C4-2B (cell line): ENCODE data around the gene SLC22A4.
A peak's percentile ranks its signal among the peaks of the same experiment; 100 is the strongest.

Experiments used
- H3K27ac ChIP-seq: fragments of 450-650 bp; 2 replicates; pipeline ENCODE4 v1.5.1; 2017
- CTCF ChIP-seq: fragments of 450-650 bp; conservative IDR thresholded peaks from 2 replicates; pipeline ENCODE4 v1.5.1; 2017; ENCODE audit warnings: mild to moderate bottlenecking
- ZFX ChIP-seq: fragments of 450-650 bp; IDR thresholded peaks from 2 replicates; pipeline ENCODE4 v1.6.1; 2017

The SLC22A4 gene

DNA sequence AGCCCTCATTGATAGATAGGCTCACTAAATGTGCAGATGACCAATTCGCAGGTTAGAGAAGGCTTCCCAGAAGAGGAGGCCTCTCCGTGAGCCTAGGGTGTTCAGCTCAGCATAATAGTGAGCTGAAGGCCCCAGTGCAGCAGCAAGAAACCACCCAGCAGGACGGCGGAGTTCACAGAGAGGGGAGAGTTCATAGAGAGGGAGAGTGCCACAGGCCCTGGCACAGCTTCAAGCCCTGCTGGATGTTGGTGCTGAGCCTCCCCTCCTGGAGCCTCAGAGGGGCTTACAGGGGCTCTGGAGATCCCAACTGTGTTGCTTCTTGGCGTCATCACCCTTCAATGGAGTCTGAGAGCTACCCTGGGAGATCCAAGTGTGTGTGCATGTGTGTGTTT is 77.4 kb downstream of the SLC22A4 start:
- TF ChIP-seq ZFX, result no peak
- no peak for TF ChIP-seq CTCF
- H3K27ac ChIP-seq, result no peak overlapping the region

DNA sequence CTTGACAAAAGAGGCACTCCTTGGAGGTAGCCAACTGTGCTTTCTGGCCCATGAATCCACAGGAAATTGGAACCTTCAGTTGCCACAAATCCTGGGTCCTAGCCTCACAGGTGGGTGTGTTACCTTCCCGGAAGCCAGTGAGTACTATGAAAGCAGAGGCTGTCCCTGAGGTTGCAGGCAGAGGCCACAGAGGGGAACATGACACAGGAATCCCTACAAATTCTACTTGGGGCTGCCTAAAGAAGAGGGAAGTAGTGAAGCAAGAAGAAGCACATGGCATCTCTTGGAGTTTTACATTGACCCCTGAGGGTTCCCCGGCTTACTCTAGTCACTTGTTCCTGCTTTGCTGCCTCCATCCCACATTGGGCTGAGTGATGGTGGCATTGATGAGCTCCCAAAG is 77.9 kb downstream of the SLC22A4 start:
- H3K27ac ChIP-seq, result no peak overlapping the region
- no peak for TF ChIP-seq CTCF
- no peak for TF ChIP-seq ZFX

DNA sequence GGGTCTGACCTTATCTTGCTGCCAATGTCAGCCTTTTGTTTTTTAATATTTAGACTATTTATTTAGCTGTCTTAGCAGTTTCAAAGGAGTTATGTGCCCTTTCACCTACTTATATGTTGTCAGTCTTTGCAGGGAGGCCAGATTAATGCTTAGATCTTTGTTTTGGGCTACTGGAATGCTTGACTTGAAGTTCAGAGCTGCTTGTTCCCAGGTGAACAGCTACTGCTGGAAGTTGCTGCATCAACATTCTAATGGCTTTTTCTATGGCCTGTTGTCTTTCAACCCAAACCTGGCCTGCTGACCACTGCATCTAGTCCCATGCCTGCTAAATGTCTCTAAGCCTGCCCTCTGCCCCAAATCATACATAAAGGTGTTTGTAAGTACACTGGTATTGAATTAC is 78.3 kb downstream of the SLC22A4 start:
- TF ChIP-seq CTCF (no peak), ZFX (no peak)

DNA sequence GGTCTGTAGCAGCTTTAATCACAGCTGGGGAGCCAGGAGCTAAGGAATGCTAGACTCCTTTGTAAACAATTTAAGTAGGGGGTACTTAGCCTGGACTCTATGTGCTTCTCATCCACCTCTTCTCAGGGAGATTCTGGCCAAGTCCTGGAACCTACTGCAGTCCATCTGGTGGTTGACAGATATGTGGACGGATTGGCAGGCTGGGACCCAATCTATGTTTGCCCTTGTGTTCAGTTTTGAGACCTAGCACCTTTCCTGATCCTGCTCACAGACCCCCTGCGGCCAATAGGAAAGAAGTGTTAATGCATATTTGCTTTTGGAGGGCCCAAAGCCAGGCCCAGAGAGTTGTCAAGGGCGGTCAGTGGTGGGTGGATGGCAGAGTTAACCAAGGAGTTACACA is 81.8 kb downstream of the SLC22A4 start:
- no peak for TF ChIP-seq ZFX
- TF ChIP-seq CTCF, result no peak
- no peak overlapping the region for H3K27ac ChIP-seq

More for the DNA sequence above, 78.3 kb downstream of the SLC22A4 start:
- H3K27ac ChIP-seq, result no peak overlapping the region

GRCh38 chr5:132376694-132377641 is 82.8 kb downstream of the SLC22A4 start:
- TF ChIP-seq CTCF (no peak), ZFX (no peak)
- H3K27ac ChIP-seq, result no peak overlapping the region

GRCh38 chr5:132377738-132378137 is 83.5 kb downstream of the SLC22A4 start:
- H3K27ac ChIP-seq, result 0 out of 2 replicates have a peak overlapping the region, but pooled peaks have one; percentile 15
- TF ChIP-seq CTCF (no peak), ZFX (no peak)

DNA sequence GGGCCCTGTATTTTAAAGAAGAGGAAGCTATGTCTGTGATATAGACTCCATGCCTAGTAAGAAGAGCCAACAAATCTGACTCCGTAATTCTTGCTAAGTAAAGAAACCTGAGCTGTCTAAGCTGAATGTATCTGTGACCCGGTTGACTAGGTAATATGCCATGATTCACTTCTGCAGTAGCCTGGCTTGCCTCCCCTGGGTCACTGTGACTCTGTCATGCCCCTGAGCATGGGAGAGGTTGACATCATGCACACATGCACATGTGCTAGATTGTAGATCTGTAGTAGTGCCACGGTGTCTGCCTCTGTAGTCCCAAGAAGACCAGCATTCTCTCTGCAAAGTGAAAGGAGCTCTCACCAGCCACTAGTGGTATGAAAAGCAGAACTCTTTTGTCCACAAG is 84.4 kb downstream of the SLC22A4 start:
- no peak for TF ChIP-seq ZFX
- TF ChIP-seq CTCF, result no peak
- peak overlapping the region; percentile 15; the same call in 1 of the 2 replicates for H3K27ac ChIP-seq
